Nephron progenitor cell (in vitro differentiated cells): ENCODE measurements around the gene KDM4B.

Source experiments
- DNase-seq: peaks from one replicate; pipeline ENCODE4 v3.0.0; 2021
- H3K27ac Mint-ChIP-seq: 2 replicates; pipeline ENCODE4 v1.8.0; 2021; ENCODE audit warnings: mild to moderate bottlenecking, moderate library complexity, mixed read lengths
- H3K27me3 Mint-ChIP-seq: 2 replicates; pipeline ENCODE4 v1.8.0; 2021; ENCODE audit warnings: mild to moderate bottlenecking, low read depth, mixed read lengths; ENCODE audit not compliant: poor library complexity
- H3K36me3 Mint-ChIP-seq: 2 replicates; pipeline ENCODE4 v1.8.0; 2021; ENCODE audit warnings: low read depth, mixed read lengths
- H3K4me1 Mint-ChIP-seq: 2 replicates; pipeline ENCODE4 v1.8.0; 2021; ENCODE audit warnings: mixed read lengths
- H3K4me3 Mint-ChIP-seq: 2 replicates; pipeline ENCODE4 v1.8.0; 2021; ENCODE audit warnings: mild to moderate bottlenecking, moderate library complexity, mixed read lengths
- H3K9me3 Mint-ChIP-seq: 2 replicates; pipeline ENCODE4 v1.8.0; 2021; ENCODE audit warnings: mild to moderate bottlenecking, moderate library complexity, mixed read lengths
- TF ChIP-seq, protein P1 (sequence below): fragments of 200-600 bp; sonication (generic); IDR thresholded peaks from 2 replicates; pipeline ENCODE4 v1.5.0; 2021; ENCODE audit warnings: antibody characterized with exemption

The KDM4B gene

DNA sequence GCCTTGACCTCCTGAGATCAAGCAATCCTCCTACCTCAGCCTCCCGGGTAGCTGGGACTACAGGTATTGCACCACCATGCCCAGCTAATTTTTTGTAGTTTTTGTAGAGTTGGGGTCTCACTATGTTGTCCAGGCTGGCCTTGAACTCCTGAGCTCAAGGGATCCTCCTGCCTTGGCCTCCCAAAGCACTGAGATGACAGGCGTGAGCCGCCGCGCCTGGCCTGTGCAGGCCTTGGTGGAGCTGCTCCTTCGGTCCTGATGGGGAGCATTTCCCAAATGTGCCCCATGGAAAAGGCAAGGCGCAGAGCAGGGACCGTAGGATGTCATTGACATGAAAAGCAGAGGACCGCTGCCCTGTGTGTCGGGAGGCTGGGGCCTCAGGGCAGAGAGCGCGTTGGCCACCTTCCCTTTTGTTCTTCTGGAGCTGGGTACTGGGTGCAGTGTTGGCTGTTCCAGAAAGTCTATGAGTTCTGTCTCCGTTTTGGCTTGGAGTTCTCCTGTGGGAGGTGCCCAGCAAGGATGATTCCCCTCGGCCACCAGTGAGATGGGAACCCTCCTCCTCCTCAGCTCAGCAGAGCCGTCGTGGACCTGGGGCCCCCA, 128.5 kb downstream of the KDM4B start:
- H3K9me3 Mint-ChIP-seq = peaks cover 45% of the 10 kb centered on the region
- peaks cover 56% of the 10 kb centered on the region for H3K36me3 Mint-ChIP-seq
- no peak overlapping the region for H3K27ac Mint-ChIP-seq
- no peak overlapping the region for H3K4me3 Mint-ChIP-seq
- TF ChIP-seq, protein P1, sequence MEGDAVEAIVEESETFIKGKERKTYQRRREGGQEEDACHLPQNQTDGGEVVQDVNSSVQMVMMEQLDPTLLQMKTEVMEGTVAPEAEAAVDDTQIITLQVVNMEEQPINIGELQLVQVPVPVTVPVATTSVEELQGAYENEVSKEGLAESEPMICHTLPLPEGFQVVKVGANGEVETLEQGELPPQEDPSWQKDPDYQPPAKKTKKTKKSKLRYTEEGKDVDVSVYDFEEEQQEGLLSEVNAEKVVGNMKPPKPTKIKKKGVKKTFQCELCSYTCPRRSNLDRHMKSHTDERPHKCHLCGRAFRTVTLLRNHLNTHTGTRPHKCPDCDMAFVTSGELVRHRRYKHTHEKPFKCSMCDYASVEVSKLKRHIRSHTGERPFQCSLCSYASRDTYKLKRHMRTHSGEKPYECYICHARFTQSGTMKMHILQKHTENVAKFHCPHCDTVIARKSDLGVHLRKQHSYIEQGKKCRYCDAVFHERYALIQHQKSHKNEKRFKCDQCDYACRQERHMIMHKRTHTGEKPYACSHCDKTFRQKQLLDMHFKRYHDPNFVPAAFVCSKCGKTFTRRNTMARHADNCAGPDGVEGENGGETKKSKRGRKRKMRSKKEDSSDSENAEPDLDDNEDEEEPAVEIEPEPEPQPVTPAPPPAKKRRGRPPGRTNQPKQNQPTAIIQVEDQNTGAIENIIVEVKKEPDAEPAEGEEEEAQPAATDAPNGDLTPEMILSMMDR = no peak
- H3K27me3 Mint-ChIP-seq = no peaks in the 10 kb centered on the region
- no peak for DNase-seq
- H3K4me1 Mint-ChIP-seq = peaks cover 24% of the 10 kb centered on the region

DNA sequence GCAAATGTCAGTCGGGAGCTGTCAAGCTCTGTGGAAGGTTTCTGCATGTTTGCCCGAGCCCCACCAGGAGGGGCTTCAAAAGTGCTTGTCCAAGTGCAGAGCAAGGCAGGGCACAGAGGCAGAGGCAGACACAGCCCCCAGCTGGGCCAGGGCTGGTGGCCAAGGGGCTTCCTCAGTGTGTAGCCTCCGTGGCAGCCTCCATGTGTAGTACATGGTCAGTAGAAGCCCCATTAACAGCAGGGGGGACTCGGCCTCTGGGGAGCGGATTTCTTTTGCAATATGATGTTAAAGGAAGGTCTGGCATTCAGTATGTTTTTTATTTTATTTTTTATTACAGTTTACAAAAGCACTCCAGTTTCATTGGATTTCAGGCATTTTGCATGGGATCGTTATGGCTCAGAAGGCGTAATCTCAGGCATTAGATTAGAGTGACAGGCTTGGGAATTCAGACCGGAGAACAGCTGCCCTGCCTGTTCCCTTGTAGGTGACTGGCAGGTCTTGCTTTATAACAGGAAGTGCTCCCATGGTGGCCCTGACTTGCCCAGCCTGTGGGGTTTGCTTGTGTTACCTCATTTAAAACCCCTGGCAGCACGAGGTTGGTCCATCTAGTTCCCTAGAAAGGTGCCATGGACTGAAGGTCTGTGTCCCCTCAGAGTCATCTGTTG, 129.2 kb downstream of the KDM4B start:
- TF ChIP-seq, protein P1 = no peak
- H3K27ac Mint-ChIP-seq = no peak overlapping the region
- H3K36me3 Mint-ChIP-seq = peaks cover 56% of the 10 kb centered on the region
- H3K4me3 Mint-ChIP-seq = no peak overlapping the region
- no peaks in the 10 kb centered on the region for H3K27me3 Mint-ChIP-seq
- no peak for DNase-seq
- H3K4me1 Mint-ChIP-seq = peaks cover 17% of the 10 kb centered on the region
- H3K9me3 Mint-ChIP-seq = peaks cover 45% of the 10 kb centered on the region

DNA sequence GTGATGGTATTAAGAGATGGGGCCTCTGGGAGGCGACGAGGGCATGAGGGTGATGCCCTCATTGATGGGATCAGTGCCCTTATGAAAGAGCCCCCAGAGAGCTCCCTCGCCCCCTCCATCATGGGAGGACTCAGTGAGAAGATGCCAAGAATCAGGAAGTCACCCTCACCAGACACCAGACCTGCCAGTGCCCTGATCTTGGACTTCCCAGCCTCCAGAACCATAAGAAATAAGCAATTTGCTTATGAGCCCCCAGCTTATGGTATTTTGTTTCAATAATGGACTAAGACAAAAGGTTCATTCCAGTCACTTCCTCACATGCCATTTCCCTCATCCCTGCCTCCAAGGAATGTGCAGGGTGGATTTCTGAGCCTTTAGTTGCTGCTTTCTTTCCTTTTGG, 129.7 kb downstream of the KDM4B start:
- TF ChIP-seq, protein P1 = no peak
- no peak overlapping the region for H3K4me3 Mint-ChIP-seq

DNA sequence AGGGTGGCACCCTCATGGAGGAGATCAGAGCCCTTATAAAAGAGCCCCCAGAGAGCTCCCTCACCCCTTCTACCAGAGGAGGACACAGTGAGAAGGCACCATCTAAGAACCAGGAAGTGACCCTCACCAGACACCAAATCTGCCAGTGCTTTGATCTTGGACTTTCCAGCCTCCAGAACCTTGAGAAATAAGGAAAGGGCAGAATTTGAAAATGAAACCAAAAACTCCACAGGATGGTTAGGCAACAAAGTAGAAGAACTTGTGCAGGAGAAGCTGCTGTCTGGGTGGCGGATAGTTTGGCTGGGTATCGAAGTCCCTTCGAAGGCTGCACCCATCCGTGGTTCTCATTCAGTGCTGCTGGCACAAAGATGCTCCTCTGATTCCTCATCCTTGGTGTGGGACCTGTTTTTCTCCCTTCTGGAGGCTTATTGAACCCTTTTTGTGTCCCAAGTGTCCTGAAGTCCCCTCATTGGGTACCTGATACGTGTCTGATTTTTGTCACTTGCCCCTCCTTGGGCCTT, 130.8 kb downstream of the KDM4B start:
- DNase-seq = no peak
- Mint-ChIP-seq H3K9me3 (peaks cover 45% of the 10 kb centered on the region), H3K4me3 (no peak overlapping the region), H3K4me1 (peaks cover under 1% of the 10 kb centered on the region), H3K27ac (no peak overlapping the region), H3K27me3 (no peaks in the 10 kb centered on the region), H3K36me3 (peaks cover 56% of the 10 kb centered on the region)
- TF ChIP-seq, protein P1 = no peak

More for the DNA sequence above, 129.7 kb downstream of the KDM4B start:
- Mint-ChIP-seq H3K27me3 (no peaks in the 10 kb centered on the region), H3K9me3 (peaks cover 45% of the 10 kb centered on the region), H3K4me1 (peaks cover 11% of the 10 kb centered on the region), H3K36me3 (peaks cover 56% of the 10 kb centered on the region), H3K27ac (no peak overlapping the region)
- DNase-seq = no peak

DNA sequence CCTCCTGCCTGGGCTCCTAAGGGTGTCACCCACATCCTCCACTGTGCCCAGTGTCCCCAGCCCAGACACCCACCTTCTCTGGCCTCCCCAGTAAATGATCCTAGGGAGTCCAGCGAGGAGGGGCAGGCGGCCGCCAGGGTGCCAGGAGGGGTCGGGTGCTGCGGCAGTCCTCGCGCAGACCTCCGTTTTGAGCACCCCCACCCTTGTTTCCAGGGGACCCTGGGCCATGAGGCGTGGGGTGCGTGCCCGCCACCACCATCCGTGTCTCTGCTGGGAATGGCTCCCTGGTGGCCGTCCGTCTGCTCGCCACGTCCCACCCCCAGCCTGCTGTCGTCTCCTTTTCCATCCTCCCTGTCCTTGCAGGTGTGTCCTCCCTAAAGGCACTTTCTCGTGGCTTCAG, 133.0 kb downstream of the KDM4B start:
- H3K4me3 Mint-ChIP-seq = no peak overlapping the region
- peaks cover 5% of the 10 kb centered on the region for H3K4me1 Mint-ChIP-seq
- H3K27me3 Mint-ChIP-seq = no peaks in the 10 kb centered on the region
- TF ChIP-seq, protein P1 = no peak
- H3K9me3 Mint-ChIP-seq = peaks cover 42% of the 10 kb centered on the region
- no peak for DNase-seq
- H3K27ac Mint-ChIP-seq = no peak overlapping the region
- peaks cover 54% of the 10 kb centered on the region for H3K36me3 Mint-ChIP-seq
